Motor neuron (in vitro differentiated cells): ENCODE measurements around the gene TSHB. TPM values are rescaled to one million over a fixed set of nuclear protein-coding genes. Genes with fewer than 3 reads are reported as not detected.
A peak's percentile ranks its signal among the peaks of the same experiment; 100 is the strongest.

Source experiments
- ATAC-seq, 8 experiments: fragments of 200-7000 bp; cut with Tn5 transposase; replicated peaks in 6 of 8; 2 replicates each; pipeline ENCODE4 v1.8.0; 2021; ENCODE audit warnings: mild to moderate bottlenecking in 8 of 8, moderate library complexity in 8 of 8
- H3K27ac ChIP-seq, 2 donors: fragments of 250-450 bp; sonication (Bioruptor Pico); 2 replicates each; pipeline ENCODE4 v1.9.0; 2021; ENCODE audit warnings: antibody characterized with exemption in 2 of 2, mild to moderate bottlenecking in 2 of 2, moderate library complexity in 1 of 2
- H3K4me1 ChIP-seq, 2 donors: fragments of 250-450 bp; sonication (Bioruptor Pico); replicated peaks in 1 of 2; 2 replicates each; pipeline ENCODE4 v1.6.1; 2021; ENCODE audit warnings: antibody characterized with exemption in 2 of 2, mild to moderate bottlenecking in 2 of 2, moderate library complexity in 1 of 2
- H3K4me3 ChIP-seq, 5 donors: fragments of 250-450 bp; sonication (Bioruptor Pico); 2 replicates each; pipeline ENCODE4 v1.9.0; 2021; ENCODE audit warnings: antibody characterized with exemption in 5 of 5, mild to moderate bottlenecking in 5 of 5, moderate library complexity in 4 of 5
- WGBS, 10 experiments: fragments of 450-650 bp; shearing (Covaris generic); methylation state at CpG; one replicate each; pipeline ENCODE4 v1.0.0; 2022; 5-methylcytosine and 5-hydroxymethylcytosine counted together
- in situ Hi-C, 9 experiments: fragments of 400-800 bp; cut with MboI; loops; one replicate each; pipeline ENCODE4 v1.15.0; 2021; ENCODE audit warnings: low sequenced_read_pairs in 9 of 9, low pct_unique_long_range_greater_than_20kb in 2 of 9; ENCODE audit not compliant: unreplicated experiment in 9 of 9
- total RNA-seq, 8 experiments: library from RNA; unstranded; fragments of 300-600 nt; gene quantifications; 2 replicates each; pipeline versions ENCODE4 v1.2.3 to v1.2.4, GENCODE V29; 2022

The TSHB gene
- total RNA-seq, 8 experiments from 2014 or later: 0.64 TPM; not detected in 7

DNA sequence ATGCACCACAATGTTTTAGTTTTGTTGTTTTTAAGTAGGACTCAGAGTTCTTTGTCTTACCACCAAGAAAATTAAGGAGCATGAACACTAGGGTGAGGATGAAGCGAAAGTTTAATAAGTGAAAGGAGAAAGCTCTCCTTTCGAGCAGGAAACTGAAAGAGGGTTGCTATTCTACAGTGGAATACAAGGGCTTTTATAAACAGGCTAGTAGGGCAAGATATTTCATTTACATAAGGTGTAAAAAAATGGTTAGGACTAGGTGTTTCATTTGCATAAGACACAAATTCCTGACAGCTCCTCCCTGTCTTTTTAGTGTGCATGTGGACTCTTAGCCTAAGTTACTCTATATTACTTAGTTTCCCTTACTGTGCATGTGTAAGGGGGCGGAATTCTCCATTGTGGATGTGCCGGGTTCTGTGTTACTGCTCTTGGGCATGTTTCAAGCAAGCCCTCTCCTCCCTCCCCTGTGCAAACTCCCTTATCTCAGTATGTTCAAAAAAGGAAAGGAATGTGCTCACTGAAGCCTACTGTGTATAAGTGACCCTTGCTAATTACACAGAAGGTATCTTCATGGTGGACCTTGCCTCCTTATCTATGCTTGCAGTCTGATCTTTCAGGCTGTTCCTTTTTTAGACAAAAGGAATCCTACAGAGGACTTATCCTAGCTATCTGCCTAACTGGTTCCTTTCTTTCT, 7.3 kb downstream of the TSHB start:
- in situ Hi-C loops: no loop called here
- Histone ChIP-seq H3K4me3 (no peak overlapping the region), H3K4me1 (no peaks in the 10 kb centered on the region)

DNA sequence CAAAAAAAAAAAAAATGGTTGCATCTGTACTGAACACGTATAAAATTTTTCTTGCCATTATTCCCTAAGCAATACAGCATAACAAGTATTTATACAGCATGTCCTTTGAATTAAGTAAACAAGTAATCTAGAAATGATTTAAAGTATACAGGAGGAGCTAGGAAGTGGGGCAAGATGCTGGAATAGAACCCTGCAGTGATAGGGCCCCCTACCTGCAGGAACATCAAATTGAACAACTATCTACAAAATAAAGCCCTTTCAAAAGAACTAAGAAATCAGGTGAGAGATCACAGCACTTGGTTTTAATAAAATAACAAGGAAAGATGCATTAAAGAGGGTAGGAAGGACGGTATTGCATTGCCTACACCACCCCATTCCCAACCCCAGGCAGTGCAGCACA, 10.9 kb downstream of the TSHB start:
- in situ Hi-C loops: loop anchor here in 1 of 9 experiments (5.0 kb wide), 1 partner anchor 58 kb away; no protein-coding TSS in a partner anchor
- Histone ChIP-seq H3K4me1 (no peaks in the 10 kb centered on the region), H3K4me3 (no peak overlapping the region), H3K27ac (no peak overlapping the region)
- 8 to 100% (median 61%) methylated on average over 1 to 2 of the region's 2 CpGs for whole genome bisulfite sequencing, 10 experiments
- no peak for ATAC-seq

More for the DNA sequence above, 7.3 kb downstream of the TSHB start:
- no peak overlapping the region for H3K27ac ChIP-seq
- ATAC-seq: peak in 2 of 8 experiments; percentile 22 to 28
- 17 to 100% (median 73%) methylated on average over 1 to 4 of the region's 4 CpGs; no CpG with 5 or more reads in 1 of the 10 experiments for WGBS, 10 experiments

DNA sequence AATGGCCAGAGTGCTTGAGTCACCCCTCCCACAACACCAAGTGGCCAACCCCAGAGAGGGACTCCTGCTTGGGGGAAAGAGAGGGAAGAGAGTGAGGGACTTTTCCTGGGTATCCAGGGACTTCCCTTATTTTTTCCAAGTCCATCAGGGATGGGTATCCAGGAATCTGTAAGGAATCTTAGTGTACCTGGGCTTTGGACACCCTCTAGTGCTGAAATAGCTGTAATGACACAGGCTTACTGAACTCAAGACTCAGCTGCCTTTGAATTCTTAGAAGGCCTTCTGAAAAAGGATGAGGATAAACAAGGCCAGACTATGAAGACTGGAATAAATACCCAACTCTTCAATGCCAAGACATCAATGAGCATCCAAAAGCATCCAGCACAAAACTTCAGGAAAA, 12.0 kb downstream of the TSHB start:
- ATAC-seq: peak in 3 of 8 experiments; percentile 68 to 81 (median 77)
- no peak overlapping the region for H3K27ac ChIP-seq
- H3K4me3 ChIP-seq: no peak overlapping the region
- H3K4me1 ChIP-seq: no peaks in the 10 kb centered on the region
- in situ Hi-C loops: loop anchor here in 1 of 9 experiments (5.0 kb wide), 1 partner anchor 59 kb away; no protein-coding TSS in a partner anchor

DNA sequence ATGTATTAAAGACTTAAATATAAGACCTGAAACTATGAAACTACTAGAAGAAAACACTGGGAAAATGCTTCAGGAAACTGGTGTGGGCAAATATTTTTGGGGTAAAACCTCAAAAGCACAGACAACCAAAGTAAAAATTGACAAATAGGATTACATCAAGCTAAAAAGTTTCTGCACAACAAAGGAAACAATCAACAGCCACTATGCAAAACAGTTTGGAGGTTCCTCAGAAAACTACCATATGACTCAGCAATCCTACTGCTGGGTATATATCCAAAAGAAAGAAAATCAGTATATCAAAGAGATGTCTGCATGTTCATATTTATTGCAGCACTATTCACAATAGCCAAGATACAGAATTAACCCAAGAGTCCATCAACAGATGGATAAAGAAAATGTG, 17.1 kb downstream of the TSHB start:
- in situ Hi-C loops: no loop called here
- Histone ChIP-seq H3K27ac (no peak overlapping the region), H3K4me3 (no peak overlapping the region), H3K4me1 (no peaks in the 10 kb centered on the region)
- peak in 2 of 8 experiments; percentile 28 to 62 for ATAC-seq

DNA sequence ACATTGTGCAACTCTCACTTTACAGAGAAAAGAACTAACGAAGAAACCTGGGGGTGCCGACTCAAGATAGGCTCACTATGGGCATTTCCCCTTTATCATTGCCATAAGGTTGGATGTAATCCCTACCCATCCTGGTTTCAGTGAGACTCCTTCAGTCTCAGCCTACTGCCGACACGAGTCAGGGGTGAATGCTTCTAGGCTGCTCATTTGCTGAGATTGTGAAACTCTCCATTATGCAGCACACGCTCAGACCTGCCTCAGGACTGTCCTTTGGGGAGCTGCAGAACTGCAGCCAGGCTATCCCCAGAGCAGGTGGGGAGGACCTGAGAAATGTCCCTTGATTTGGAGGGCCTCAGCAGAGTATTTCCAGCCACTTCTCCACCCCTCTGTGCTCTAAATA, 22.2 kb downstream of the TSHB start:
- in situ Hi-C loops: no loop called here
- H3K4me1 ChIP-seq: peaks cover 9 to 11% of the 10 kb centered on the region in 2 donors
- no peak overlapping the region for H3K27ac ChIP-seq
- WGBS, 10 experiments: 41 to 100% (median 80%) methylated on average over 1 to 5 of the region's 5 CpGs; no CpG with 5 or more reads in 3 of the 10 experiments
- no peak for ATAC-seq
- no peak overlapping the region for H3K4me3 ChIP-seq

GRCh38 chr1:115052454-115053083, 22.9 kb downstream of the TSHB start:
- peak; percentile 57 to 81 (median 67) for ATAC-seq
- H3K4me3 ChIP-seq: no peak overlapping the region
- WGBS, 10 experiments: 0 to 68% (median 47%) methylated on average over 3 to 9 of the region's 9 CpGs
- no peak overlapping the region for H3K27ac ChIP-seq
- in situ Hi-C loops: no loop called here
- H3K4me1 ChIP-seq: peaks cover 9 to 11% of the 10 kb centered on the region in 2 donors

DNA sequence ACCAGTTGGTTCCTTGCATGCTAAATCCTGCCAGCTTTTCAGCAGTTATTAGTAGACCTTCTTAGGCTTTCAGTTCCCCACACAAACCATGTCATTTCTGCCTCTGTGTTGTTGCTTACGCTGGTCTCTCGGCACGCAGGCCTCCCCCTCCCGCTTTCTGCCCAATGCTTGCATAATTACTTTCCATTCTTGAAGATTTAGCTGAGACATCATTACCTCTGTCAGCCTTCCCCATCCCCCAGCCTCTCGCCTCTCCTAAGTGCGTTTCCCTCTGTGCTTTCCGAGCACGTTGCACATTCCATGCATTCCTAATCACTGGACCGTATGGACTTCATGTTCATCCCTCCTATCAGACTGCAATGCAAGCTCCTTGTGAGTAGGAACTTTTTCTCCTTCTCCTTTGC, 26.8 kb downstream of the TSHB start:
- Histone ChIP-seq H3K4me3 (no peak overlapping the region), H3K4me1 (peaks cover 9 to 11% of the 10 kb centered on the region in 2 donors), H3K27ac (no peak overlapping the region)
- in situ Hi-C loops: no loop called here
- peak; percentile 72 to 94 (median 84) for ATAC-seq
- WGBS, 10 experiments: 13 to 35% (median 20%) methylated on average over 4 to 8 of the region's 9 CpGs; no CpG with 5 or more reads in 2 of the 10 experiments

DNA sequence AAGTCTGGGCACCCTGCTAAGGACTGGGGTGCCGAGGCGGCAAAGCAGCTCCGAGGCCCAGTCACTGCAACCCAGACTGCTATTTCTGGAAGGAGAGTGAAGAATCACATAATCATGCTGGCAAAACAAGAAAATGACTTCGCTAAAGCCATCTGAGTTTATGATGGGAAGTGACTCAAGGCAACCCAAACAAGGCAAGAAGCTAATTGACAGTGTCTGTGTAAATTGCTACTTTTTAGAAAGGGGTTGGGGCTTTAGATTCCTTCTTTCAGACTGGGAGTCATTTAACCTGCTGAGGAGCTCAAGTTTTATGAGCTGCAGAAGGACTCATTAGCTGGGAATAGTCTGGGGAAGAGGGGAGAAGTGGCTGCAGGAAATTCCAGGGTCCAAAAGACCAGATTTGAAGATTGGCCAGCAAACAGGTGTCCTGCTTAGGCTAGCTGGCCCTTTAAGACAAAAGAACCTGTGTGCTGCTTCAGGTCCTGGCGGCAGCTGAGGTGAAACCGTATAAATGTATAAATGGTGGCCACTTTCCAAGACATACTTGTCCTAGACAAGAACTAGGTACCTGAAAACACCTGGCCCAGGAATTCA, 28.1 kb downstream of the TSHB start:
- H3K27ac ChIP-seq: no peak overlapping the region
- no peak overlapping the region for H3K4me3 ChIP-seq
- in situ Hi-C loops: no loop called here
- 60 to 100% (median 96%) methylated on average over 1 to 6 of the region's 6 CpGs for WGBS, 10 experiments
- peaks cover 9 to 11% of the 10 kb centered on the region in 2 donors for H3K4me1 ChIP-seq
- ATAC-seq: no peak

- 0 to 100% (median 50%) methylated on average over 1 to 2 of the region's 2 CpGs; no CpG with 5 or more reads in 1 of the 10 experiments for WGBS, 10 experiments
- in situ Hi-C loops: no loop called here
- Histone ChIP-seq H3K27ac (no peak overlapping the region), H3K4me1 (peaks cover 9 to 11% of the 10 kb centered on the region in 2 donors), H3K4me3 (no peak overlapping the region)
- ATAC-seq: no peak
Measured at GRCh38 chr1:115059316-115059715, 29.7 kb downstream of the TSHB start.

DNA sequence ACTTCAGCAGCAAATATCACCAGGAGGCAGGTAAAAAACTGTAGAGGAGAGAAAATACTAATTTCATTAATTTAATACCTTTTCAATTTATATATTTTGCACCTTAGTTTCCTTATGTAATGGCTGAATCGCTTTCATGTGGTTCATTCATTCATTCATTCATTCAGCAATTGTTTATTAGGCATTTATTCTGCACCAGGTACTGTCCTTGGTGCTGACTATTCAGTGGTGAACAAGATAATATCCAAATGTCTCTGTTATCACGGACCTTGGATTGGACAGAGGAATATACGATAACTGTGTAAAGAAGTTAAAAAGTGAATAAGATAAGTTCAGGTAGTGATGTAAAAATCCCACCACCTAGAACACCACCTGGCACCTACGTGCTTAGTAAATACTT, 30.9 kb downstream of the TSHB start:
- Histone ChIP-seq H3K4me1 (peaks cover 9 to 11% of the 10 kb centered on the region in 2 donors), H3K4me3 (no peak overlapping the region), H3K27ac (no peak overlapping the region)
- ATAC-seq: no peak
- WGBS, 10 experiments: 20 to 89% (median 59%) methylated on average over 2 to 4 of the region's 4 CpGs; no CpG with 5 or more reads in 2 of the 10 experiments
- in situ Hi-C loops: no loop called here

- ATAC-seq: peak in 3 of 8 experiments; percentile 36 to 90 (median 76)
Measured at GRCh38 chr1:115062542-115063004, 32.9 kb downstream of the TSHB start.

DNA sequence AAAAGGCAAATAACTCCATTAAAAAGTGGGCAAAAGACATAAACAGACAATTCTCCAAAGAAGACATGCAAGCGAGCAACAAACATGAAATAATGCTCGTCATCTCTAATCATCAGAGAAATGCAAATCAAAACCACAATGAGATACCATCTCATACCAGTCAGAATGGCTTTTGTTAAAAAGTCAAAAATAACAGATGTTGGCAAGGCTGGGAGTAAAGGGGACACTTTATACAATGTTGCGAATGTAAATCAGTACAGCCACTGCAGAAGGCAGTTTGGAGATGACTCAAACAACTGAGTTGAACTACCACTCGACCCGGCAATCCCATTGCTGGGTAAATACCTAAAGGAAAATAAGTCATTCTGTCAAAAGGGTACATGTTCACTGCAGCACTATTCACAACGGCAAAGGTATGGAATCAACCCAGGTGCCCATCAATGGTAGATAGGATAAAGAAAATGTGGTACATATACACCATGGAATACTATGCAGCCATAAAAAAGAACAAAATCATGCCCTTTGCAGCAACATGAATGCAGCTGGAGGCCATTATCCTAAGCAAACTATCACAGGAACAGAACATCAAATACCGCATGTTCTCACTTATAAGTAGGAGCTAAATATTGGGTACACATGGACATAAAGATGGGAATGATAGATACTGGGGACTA, 33.7 kb downstream of the TSHB start:
- Histone ChIP-seq H3K4me1 (no peaks in the 10 kb centered on the region), H3K27ac (no peak overlapping the region), H3K4me3 (no peak overlapping the region)
- WGBS, 10 experiments: 44 to 100% (median 84%) methylated on average over 4 to 7 of the region's 7 CpGs
- in situ Hi-C loops: no loop called here
- ATAC-seq: no peak

More at GRCh38 chr1:115062542-115063004, 32.9 kb downstream of the TSHB start:
- H3K27ac ChIP-seq: no peak overlapping the region
- no peak overlapping the region for H3K4me3 ChIP-seq
- WGBS, 10 experiments: 33 to 87% (median 78%) methylated on average over 1 to 7 of the region's 7 CpGs; no CpG with 5 or more reads in 3 of the 10 experiments
- no peaks in the 10 kb centered on the region for H3K4me1 ChIP-seq
- in situ Hi-C loops: no loop called here

GRCh38 chr1:115064461-115064860, 34.8 kb downstream of the TSHB start:
- no peaks in the 10 kb centered on the region for H3K4me1 ChIP-seq
- no peak overlapping the region for H3K4me3 ChIP-seq
- WGBS, 10 experiments: 57 to 100% (median 91%) methylated on average over 1 to 3 of the region's 3 CpGs; no CpG with 5 or more reads in 4 of the 10 experiments
- no peak for ATAC-seq
- H3K27ac ChIP-seq: no peak overlapping the region
- in situ Hi-C loops: no loop called here
